Neuron (in vitro differentiated cells): ENCODE measurements around the gene ADAM17.

ENCODE experiments used
- H2AFZ ChIP-seq: one replicate; pipeline ENCODE4 v1.6.1; 2013; ENCODE audit warnings: low read depth, mild to moderate bottlenecking, inconsistent platforms, low read length, moderate library complexity
- H3K27me3 ChIP-seq: one replicate; pipeline ENCODE4 v1.6.1; 2013; ENCODE audit warnings: low read length; ENCODE audit not compliant: insufficient read depth
- H3K36me3 ChIP-seq: one replicate; pipeline ENCODE4 v1.6.1; 2013; ENCODE audit warnings: low read length; ENCODE audit not compliant: insufficient read depth
- H3K4me1 ChIP-seq: one replicate; pipeline ENCODE4 v1.6.1; 2013; ENCODE audit warnings: low read length; ENCODE audit not compliant: insufficient read depth
- H3K4me3 ChIP-seq: 2 replicates; pipeline ENCODE4 v1.5.1; 2013; ENCODE audit warnings: mild to moderate bottlenecking, low read length, moderate library complexity
- H3K9me3 ChIP-seq: one replicate; pipeline ENCODE4 v1.6.1; 2013; ENCODE audit warnings: low read length

ADAM17 gene

DNA sequence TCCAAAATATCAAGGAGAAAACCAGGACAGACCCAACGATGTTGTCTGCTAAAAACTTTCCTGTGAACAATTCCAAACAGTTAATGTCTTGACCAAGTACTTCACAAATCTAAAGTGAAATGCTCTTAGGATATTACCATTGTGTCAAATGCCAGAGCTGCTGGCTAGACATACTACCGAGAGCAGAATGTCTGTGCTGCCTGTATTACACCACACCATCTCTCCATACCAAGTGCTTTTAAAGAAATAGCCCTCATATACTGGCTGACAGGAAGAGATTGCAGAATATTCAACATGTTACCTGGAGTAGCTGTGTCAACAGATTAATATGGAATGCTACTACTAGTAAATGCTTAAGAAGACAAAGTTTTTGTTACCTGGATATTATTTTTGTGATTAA is 62.7 kb downstream of the ADAM17 start:
- Histone ChIP-seq H3K27me3 (no peaks in the 10 kb centered on the region), H3K4me3 (no peak overlapping the region), H3K9me3 (no peaks in the 10 kb centered on the region), H2AFZ (no peak overlapping the region), H3K4me1 (no peaks in the 10 kb centered on the region), H3K36me3 (peaks cover 82% of the 10 kb centered on the region)

DNA sequence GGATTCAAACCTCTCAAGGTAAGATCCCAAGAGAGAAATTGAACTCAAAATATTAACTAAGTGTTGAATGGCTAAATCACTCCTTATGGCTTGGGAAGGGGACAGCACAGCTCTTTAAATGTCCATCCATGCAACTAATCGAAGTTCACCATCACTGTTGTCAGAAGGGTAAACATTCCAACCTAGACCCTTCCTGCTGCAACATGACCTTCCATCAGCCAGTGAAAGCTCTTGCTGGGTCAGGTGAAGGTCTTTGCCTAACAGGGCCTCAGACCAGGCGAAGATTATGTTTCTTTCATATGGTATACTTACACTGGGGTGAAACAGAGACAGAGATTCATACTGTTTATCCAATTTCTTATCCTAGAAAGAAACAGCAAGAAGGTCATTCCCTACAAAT is 64.8 kb downstream of the ADAM17 start:
- H3K36me3 ChIP-seq = peaks cover 84% of the 10 kb centered on the region
- H3K27me3 ChIP-seq = no peaks in the 10 kb centered on the region
- H3K9me3 ChIP-seq = no peaks in the 10 kb centered on the region
- H3K4me3 ChIP-seq = no peak overlapping the region
- no peaks in the 10 kb centered on the region for H3K4me1 ChIP-seq
- H2AFZ ChIP-seq = no peak overlapping the region

DNA sequence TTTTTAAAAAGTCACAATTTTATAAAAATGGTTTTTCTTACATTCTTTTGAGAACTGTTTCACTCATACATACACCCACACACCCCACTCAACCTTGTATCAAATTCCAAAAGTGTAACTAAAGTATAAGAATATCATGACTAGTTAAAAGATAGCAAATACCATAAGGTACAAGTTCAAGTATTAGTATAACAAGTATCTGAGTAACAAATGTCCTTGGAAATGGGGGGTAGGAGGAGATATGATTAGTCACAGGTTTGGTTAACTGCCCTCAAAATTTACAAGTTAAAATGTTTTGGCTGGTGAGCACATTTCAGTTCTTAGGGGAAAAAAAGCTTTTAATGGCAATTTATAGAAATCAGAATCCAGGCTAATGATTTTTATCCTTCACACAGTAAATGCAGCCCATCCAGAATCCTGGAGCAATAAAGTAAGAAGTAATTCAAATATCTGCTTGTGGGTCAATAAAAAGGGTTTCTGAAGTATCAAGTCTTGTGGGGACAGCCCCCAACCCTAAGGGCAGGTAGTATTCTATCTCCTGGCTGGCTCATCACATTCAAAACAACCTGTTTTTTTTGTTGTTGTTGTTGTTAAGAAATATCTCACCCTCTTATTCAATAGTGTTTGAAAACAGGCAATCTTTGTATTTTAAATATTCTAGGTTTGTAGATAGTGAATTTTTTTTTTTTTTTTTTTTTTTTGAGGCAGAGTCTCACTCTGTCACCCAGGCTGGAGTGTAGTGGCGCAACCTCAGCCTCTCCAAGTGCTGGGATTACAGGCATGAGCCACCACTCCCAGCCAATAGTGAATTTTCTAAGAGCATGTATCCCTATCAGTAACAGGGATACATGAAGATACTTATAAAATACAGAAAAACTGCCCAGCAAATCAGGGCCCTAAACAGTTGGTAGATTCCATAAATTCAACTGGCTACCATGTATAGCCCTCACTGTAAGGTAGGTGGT is 66.8 kb downstream of the ADAM17 start:
- Histone ChIP-seq H3K27me3 (no peaks in the 10 kb centered on the region), H3K36me3 (peaks cover 89% of the 10 kb centered on the region), H3K4me1 (no peaks in the 10 kb centered on the region), H3K4me3 (no peak overlapping the region), H3K9me3 (no peaks in the 10 kb centered on the region), H2AFZ (no peak overlapping the region)

DNA sequence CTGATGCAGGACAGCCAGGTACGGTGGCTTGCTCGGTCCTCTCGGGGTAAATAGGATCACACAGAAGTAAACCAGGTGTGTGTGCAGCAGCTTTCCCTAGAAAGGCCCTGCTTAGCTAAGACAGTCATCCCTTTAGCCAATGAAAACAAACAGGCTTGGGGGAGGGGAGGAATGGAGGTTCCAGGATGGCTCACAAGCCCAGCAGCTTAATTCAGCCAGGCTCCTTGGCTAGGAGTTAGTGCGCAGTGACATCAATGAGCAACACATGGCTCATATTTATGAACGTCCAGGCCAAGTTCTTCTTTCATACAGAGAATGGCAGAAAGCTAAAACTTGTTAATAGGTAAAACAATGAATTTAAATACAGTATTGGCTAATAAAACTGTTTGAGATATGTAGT is 71.1 kb downstream of the ADAM17 start:
- no peaks in the 10 kb centered on the region for H3K9me3 ChIP-seq
- no peak overlapping the region for H3K4me3 ChIP-seq
- no peak overlapping the region for H2AFZ ChIP-seq
- H3K36me3 ChIP-seq = peaks cover 69% of the 10 kb centered on the region
- H3K27me3 ChIP-seq = no peaks in the 10 kb centered on the region
- H3K4me1 ChIP-seq = no peaks in the 10 kb centered on the region

DNA sequence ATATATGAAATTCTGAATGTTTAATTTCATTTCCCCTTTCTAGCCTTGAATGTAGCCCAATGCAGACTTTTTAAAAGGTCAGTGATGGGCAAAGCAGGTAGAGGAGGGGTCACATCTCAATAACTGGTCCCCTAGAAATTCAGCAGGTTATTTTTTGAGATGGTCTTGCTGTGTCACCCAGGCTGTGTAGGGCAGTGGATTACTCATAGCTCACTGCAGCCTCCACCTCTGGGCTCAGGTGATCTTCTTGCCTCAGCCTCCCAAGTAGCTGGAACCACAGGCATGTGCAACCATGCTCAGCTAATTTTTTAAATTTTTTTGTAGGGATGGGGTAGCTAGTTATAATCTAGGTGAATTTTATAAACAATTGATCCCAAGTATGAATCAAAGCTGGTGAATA is 72.5 kb downstream of the ADAM17 start:
- Histone ChIP-seq H3K4me1 (no peaks in the 10 kb centered on the region), H3K27me3 (no peaks in the 10 kb centered on the region), H3K36me3 (peaks cover 64% of the 10 kb centered on the region), H3K9me3 (no peaks in the 10 kb centered on the region), H3K4me3 (no peak overlapping the region), H2AFZ (no peak overlapping the region)

DNA sequence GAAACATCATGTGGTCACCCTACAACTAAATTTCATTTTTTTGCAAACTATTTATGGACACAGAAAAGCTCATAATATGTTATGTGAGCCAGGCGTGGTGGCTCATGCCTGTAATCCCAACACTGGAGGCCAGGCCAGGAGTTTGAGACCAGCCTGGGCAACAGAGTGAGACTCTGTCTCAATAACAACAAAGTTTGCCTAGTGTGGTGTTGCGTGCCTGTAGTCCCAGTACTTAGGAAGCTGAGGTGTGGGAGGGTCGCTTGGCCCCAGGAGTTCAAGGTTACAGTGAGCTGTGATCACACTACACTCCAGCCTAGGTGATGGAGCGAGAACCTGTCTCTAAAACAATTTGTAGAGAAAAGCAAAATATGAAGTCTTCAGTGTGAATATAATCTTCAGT is 75.5 kb downstream of the ADAM17 start:
- H3K36me3 ChIP-seq = peaks cover 41% of the 10 kb centered on the region

DNA sequence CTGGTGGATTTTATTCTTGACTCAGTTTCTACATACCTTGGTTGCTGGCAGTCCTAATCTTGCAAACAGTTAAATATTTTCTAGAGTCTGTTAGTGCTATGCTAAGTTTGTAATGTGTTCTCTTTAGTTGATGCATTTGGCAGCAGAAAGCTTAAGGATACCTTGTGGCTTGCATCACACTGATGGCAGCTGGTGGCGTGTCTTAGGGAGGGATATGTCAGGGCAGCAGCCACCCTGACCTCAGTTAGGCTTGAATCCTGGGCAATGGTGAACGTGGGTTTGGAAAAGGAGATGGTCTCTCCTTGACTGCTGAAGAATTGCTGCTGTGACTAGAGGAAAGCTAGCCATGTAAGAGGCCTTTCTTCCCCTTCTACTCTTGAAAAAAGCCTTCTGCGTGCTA is 77.1 kb downstream of the ADAM17 start:
- Histone ChIP-seq H3K4me3 (no peak overlapping the region), H3K36me3 (peaks cover 32% of the 10 kb centered on the region), H2AFZ (no peak overlapping the region), H3K9me3 (peaks cover 4% of the 10 kb centered on the region), H3K4me1 (no peaks in the 10 kb centered on the region), H3K27me3 (no peaks in the 10 kb centered on the region)

More for the DNA sequence above, 75.5 kb downstream of the ADAM17 start:
- Histone ChIP-seq H3K9me3 (no peaks in the 10 kb centered on the region), H3K4me1 (no peaks in the 10 kb centered on the region), H3K4me3 (no peak overlapping the region), H3K27me3 (no peaks in the 10 kb centered on the region), H2AFZ (no peak overlapping the region)

DNA sequence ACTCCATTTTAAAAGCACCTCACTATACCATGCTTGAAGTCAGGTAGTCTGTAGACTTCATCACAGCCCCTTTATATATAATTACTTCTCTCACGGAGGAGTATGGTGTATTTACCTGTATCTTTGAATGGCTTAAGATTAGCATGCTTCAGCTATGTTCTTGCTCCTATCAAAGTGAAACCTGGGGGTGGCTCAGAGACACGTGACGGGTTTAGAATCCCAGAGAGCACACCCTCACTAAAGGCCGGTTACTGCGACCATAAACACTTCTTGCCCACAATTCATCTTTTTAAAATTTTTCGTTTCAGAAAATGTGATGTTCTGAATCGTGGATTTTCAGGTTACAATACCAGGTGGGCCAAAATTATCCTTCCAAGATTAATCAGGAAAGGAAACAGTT is 77.7 kb downstream of the ADAM17 start:
- H2AFZ ChIP-seq = no peak overlapping the region
- H3K36me3 ChIP-seq = peaks cover 36% of the 10 kb centered on the region
- peaks cover 4% of the 10 kb centered on the region for H3K9me3 ChIP-seq
- H3K4me3 ChIP-seq = no peak overlapping the region
- no peaks in the 10 kb centered on the region for H3K27me3 ChIP-seq
- H3K4me1 ChIP-seq = no peaks in the 10 kb centered on the region

DNA sequence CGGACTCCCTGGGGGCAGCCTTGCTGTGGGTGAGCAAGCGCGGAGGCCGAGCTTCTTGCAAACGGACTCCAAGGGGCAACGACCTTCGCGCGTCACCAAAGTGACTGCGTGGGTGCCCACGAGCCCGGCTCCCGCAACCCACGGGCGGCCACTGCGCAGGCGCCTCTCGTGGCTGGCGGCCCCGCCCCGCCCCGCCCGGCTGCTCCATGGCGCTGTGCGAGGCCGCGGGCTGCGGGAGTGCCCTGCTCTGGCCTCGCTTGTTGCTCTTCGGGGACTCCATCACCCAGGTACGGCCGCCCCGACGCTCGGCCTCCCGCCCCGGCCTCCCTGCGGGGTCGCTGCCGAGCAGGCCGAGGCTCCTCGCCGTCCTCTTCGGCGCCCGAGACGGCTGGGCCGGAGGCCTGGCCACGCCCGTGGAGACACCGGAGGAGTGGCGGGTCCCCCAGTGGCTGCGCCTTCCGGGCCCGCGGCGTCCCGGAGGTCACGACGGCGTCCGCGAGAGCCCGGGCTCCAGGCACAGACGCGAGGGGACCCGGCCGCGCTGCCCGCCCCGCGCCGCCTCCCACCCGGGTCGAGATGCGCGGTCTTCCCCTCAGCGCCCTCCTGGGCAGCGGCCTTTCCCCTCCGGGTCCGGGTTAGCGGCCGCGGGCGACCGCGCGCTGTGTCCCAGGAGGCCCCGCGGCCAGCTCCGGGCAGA is 81.1 kb downstream of the ADAM17 start, which contains the start of gene IAH1:
TSS of gene IAH1 (plus strand) at position 191 of the 697 bp plus-strand sequence. CDS start at position 207, 16 bp downstream.
- H3K4me1 ChIP-seq = no peaks in the 10 kb centered on the region
- H3K9me3 ChIP-seq = peaks cover 4% of the 10 kb centered on the region
- no peak within 1 kb of the TSS for H3K4me3 ChIP-seq
- no peak within 1 kb of the TSS for H2AFZ ChIP-seq
- H3K27me3 ChIP-seq = no peaks in the 10 kb centered on the region
- H3K36me3 ChIP-seq = peaks cover 49% of the 10 kb centered on the region

DNA sequence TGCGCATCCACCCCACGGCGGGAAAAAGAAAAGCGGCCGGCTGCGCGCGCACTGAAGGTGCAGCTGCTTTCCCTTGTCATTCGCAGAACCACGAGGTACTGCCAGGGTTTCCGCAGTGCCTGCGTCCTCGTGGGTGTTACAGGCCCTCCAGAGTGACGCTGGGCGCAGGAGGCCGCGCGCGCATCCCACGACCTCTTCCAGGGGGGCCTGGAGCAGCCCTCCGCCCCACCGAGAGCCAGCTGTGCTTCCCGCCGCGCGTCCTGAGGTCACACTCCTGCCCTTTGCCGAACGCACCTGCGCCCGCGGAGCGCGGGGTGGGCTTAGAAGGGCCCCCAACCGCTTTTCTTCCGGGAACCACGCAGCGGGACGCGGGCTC is 81.7 kb downstream of the ADAM17 start:
- peaks cover 51% of the 10 kb centered on the region for H3K36me3 ChIP-seq
- H3K4me1 ChIP-seq = no peaks in the 10 kb centered on the region
- H3K4me3 ChIP-seq = no peak overlapping the region
- H3K27me3 ChIP-seq = no peaks in the 10 kb centered on the region
- H3K9me3 ChIP-seq = peaks cover 4% of the 10 kb centered on the region
- H2AFZ ChIP-seq = no peak overlapping the region

DNA sequence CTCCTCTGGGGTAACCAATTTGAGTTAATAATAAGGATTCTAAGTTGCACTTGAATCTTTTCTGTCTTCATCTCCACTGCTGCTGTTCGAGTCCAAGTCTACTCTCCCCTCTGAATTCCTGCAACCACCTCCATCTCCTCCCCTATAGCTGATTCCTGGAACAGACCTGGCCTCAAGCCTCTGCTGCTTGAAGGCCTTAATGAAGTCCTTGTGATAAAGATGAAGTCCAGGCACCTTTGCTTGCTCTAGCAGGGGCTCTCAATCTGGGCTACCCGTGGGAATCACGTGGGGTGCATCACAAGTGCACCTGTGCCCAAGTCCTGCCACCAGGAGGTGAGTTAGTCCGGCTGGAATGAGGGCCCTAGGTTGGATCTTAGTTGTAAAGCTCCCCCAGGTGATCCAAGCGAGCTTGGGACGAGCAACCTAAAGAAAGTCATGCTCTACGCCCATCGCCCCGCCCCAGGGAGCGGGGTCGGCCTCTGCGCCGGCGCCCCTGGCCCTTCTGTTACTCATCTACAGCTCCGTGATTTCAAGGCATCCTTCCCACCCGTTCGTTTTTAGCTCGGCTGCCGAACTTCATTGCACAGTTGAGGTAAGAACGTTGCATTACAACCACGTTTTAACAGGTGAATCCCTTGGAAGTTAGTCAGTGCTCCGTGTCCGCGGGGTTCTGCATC is 82.2 kb downstream of the ADAM17 start:
- Histone ChIP-seq H3K27me3 (no peaks in the 10 kb centered on the region), H3K9me3 (peaks cover 4% of the 10 kb centered on the region), H2AFZ (no peak overlapping the region), H3K4me3 (no peak overlapping the region), H3K4me1 (no peaks in the 10 kb centered on the region), H3K36me3 (peaks cover 51% of the 10 kb centered on the region)

DNA sequence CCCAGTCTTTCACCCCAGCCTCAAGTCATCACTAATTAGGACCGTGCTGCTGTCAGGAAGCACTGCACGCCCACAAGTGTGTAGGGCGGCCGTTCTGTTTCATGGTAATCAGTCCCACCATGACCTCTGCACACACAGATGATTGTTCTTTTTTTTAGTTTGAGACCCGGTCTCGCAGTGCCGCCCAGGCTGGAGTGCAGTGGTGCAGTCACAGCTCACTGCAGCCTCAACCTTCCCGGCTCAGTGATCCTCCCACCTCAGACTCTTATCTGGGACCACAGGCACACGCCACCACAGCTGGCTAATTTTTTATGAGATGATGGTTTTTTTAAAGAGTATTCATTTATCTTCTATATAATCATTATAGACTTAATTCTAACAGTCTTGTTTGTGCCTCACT is 83.1 kb downstream of the ADAM17 start:
- peaks cover 59% of the 10 kb centered on the region for H3K36me3 ChIP-seq
- H3K4me3 ChIP-seq = no peak overlapping the region
- no peak overlapping the region for H2AFZ ChIP-seq
- no peaks in the 10 kb centered on the region for H3K27me3 ChIP-seq
- H3K4me1 ChIP-seq = no peaks in the 10 kb centered on the region
- H3K9me3 ChIP-seq = peaks cover 4% of the 10 kb centered on the region

DNA sequence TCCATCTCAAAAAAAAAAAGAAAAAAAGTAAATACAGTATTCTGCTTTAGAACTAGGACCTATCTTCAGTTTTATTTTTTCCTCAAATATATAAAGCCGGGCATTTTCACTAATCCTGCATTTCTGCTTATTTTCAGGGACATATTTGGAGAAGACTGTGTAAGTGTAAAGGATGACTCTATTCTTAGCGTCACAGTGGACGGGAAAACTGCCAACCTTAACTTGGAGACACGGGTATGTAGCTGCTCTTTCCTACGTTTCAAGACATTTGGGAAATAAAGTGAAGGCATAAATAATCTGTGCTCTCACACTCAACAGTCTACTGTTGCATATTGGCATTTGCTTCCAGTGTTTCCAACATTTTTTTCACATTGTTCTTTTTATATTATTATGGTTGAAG is 84.4 kb downstream of the ADAM17 start:
- H3K36me3 ChIP-seq = peaks cover 62% of the 10 kb centered on the region

More for the DNA sequence above, 84.4 kb downstream of the ADAM17 start:
- H3K27me3 ChIP-seq = no peaks in the 10 kb centered on the region
- H3K9me3 ChIP-seq = peaks cover 4% of the 10 kb centered on the region
- no peak overlapping the region for H2AFZ ChIP-seq
- H3K4me1 ChIP-seq = no peaks in the 10 kb centered on the region
- H3K4me3 ChIP-seq = no peak overlapping the region
